ENCODE measurements around the gene ADPRHL1.
"Not testable (repeated sequence)": the region's sequence is repeated elsewhere in the genome, so short reads cannot be mapped to it uniquely, and the experiment has no call there.

The ADPRHL1 gene

DNA sequence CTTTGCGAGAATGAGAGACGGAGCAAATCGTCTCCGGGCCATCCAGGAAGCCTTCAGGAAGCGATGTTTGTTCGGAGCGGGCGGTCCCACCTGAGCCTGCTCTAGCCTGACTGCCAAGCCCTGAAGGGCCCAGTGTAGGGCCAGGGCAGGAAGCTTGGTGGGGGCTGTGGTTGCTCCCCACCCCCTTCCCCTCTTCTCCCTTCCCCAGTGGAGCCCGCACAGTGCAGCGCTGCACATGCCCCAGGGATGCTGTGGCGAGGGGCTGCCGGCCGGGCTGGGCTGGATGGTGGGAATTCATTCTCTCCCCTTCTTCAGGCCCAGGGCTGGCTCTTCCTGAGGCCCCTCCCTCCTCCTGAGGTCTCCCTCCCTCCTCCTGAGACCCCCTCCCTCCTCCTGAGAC is 82.2 kb downstream of the ADPRHL1 start:
- peak; percentile 4 for DNase-seq (ENCODE audit: low spot score)

DNA sequence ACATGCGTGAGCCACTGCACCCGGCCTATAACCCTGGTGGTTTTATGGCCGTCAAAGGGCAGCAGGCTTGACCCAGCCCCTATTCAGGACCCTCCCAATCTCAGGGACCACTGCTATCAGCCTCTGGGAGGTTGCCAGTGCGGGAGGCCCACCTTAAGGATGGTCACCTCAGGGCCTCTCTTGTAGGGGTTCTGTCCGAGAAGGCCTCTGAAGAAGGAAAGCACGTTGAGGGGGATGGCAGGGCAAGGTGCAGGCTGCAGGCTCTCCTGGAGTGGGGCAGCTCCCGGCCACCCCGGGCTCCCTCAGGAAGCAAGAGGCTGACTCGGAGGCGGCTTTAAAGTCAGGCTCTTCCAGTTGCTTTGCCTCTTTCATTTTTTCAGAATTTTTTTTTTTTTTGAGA is 83.4 kb downstream of the ADPRHL1 start:
- peak; percentile 4 for DNase-seq (ENCODE audit: low spot score)

DNA sequence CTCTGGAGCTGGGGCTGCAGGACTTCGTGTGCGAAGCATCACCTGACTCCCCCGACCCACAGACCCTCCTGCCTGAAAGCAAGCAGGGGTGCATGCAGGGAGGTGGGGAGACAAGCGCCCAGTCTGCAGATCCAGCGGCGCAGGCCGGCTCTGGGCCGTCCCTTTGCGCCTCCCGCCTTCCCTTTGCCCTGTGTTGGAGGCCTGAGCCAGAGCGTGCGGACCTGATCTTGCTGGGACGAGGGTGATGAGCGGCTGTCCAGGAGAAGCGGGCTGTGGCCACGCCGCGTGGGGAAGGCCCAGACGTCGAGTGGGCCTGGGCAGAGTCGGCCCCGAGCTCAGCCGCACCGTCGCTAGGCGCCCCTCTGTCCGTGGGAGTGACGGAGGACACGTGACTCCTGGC is 84.1 kb downstream of the ADPRHL1 start:
- no peak for DNase-seq (ENCODE audit: low spot score)

DNA sequence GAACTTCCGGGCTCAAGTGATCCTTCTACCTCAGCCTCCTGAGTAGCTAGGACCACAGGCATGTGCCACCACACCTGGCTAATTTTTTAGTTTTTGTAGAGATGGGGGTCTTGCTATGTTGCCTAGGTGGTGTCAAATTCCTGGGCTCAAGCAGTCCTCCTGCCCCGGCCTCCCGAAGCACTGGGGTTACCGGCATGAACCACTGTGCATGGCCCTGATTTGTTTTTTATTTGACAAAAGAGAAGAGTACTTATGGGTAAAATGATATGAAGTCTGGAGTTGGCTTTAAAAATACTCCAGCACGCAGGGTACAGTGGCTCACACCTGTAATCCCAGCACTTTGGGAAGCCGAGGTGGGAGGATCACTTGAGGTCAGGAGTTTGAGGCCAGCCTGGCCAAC is 84.9 kb downstream of the ADPRHL1 start:
- not testable (repeated sequence) for DNase-seq (ENCODE audit: low spot score)

DNA sequence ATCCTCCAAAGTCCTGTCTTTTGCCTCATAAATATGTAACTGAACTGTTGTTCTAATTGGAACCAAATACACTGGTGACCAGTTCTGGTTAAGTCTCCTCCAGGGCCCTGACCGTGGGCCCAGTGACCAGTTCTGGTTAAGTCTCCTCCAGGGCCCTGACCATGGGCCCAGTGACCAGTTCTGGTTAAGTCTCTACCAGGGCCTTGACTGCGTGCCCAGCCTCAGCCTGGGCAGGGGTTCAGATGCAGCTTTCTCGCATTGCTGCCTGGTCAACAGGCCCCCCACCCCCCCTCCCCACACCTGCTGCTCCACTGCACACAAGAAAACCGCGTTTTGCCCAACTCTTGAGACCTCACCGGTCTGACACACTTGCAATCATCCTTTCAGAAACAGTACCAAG is 85.5 kb downstream of the ADPRHL1 start:
- DNase-seq (ENCODE audit: low spot score) = no peak

DNA sequence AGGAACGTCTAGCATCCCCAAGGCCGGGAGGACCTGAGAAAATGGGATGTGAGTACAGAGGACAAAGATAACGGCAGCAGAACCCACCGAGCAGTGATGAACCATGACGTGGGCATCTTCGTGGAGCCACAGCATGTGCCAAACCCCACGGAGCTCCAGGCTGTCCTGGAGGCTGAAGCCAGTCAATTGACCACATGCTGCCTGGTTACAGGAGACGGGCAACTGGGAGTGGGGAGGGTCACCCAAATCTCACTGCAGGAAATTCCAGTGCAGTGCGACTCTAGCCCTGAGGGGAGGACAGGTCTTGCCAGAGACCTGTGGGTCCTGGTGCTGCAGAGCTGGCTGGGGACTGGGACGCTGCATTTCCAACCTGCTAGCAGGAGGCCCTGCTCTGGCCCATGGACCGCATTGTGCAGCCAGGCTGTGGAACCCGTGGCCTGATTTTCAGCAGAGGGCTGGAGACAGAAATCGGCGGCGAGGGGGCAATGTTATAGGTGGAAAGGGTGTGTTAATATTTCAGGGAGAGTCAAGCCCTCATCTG is 86.2 kb downstream of the ADPRHL1 start:
- DNase-seq (ENCODE audit: low spot score) = no peak

DNA sequence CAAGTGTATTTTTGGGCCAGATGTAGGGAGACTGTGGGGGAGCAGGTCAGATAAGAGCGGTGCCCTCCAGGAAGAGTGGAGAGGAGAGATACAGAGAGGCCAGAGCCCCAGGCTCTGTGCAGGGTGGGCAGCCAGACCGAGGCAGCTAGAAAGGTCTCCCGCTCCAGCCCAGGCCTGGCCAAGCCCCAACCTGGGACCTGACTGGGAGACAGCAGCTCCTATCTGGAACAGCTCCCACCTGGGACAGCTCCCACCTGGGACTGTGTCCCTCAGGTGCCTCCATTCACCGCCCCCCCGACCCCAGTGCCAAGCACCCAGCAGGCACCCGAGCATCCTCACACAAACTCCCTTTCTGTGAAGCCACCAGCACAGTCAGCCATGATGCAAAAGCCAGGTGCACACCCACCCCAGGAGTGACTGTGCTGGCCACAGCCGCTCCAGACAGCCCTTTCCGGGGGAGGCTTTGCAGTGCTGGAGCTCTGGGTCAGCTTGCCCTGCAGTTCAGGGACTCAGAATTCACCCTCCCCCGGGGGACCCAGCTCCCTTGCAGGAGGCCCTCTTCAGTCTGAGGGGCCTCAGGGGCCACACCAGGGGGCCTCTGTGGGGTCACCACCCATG is 87.2 kb downstream of the ADPRHL1 start:
- DNase-seq (ENCODE audit: low spot score) = no peak

DNA sequence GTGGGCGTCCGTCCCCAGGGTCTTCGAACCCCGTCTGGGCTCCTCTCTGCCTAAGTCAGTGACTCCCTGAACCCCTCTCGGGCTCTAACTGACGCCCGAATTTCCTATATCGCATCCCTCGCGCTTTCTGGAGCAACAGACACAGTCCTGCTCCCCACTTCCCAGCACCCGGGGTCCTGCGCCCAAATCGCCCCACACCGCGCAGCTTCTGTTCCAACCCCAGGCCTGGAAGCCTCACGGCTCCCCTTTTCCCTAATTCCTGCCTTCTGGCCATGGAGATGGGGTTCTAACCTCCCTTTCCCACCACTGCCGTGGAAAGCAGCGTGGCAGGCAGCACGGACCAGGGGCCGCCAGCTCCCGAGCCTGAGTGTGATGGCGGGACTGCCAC is 87.7 kb downstream of the ADPRHL1 start:
- no peak for DNase-seq (ENCODE audit: low spot score)

DNA sequence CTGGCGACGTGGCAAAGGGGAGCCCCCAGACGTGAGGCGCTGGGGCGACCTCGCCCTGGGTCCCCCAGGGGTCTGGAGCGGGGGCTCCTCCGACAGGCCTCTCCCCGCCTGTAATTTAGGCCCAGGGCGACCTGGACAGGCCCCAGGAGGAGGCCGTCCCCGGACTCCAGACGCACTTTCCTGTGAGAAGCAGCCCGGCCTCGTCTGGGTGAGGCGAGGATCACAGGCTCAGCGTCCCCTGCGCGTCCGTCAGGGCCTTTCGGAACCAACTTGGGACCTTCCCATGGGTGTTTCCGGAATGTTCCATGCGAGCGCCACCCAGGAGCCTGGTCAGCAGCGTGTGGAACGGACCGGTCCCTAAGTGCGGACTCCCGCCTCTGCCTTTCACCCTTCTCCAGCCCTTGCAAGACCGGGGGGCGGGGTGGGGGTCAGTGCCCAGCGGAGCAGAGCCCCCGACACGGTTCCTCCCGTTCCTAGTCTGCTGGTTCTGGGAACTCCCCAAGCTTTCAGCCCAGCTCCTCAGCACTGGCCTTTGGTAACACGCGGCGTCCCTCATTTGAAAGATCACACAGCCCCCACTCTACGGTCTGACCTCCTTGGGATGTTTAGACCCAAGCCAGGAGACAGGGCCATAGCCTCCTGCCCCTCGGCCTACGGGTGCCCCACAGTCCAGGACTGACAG is 88.2 kb downstream of the ADPRHL1 start:
- peak; percentile 44 for DNase-seq (ENCODE audit: low spot score)

DNA sequence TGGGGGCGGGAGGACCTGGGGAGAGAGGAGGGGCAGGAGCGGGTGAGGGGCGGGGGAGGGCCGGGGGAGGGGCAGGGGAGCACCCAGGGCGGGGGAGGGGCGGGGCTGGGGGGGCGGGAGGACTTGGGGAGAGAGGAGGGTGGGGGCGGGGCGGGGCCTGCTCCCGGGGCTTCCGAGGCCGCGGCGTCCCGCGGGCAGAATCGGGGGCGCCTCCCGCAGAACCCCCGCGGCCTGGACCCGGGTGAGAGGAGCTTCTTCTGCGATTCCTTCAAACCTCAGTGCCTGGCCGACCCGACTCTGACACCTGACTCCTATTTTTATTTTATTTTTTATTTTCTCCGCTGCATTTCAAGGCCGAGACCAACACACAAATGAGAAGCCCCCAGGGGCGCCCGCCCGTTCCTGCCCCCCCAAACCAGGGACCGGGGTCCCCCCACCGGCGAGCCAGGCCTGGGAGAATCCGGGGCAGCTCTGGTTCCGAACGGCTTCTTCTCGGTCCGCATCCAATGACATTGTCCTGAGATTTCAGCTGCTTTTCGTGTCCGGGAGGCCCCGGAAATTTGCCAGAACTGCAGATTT is 88.9 kb downstream of the ADPRHL1 start:
- peak; percentile 60 for DNase-seq (ENCODE audit: low spot score)

DNA sequence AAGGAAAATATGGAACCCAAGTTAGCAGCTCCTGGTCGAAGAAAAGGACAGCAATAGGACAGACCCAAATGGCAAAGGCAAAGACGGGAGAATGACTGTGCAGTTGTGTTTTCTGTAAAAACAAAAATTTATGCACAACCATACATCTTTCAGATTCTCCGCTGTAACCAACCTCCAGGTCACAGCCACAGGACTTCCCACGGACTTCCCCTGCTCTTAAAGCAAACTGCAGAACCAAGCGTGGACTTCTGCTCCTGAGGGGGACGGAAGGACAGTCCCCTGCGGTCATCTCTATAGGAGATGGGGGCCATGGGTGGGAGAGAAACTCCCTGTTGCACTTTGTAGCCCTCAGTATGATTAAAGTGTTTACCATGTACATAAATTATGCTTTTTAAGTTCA is 91.9 kb downstream of the ADPRHL1 start:
- no peak for DNase-seq (ENCODE audit: low spot score)

DNA sequence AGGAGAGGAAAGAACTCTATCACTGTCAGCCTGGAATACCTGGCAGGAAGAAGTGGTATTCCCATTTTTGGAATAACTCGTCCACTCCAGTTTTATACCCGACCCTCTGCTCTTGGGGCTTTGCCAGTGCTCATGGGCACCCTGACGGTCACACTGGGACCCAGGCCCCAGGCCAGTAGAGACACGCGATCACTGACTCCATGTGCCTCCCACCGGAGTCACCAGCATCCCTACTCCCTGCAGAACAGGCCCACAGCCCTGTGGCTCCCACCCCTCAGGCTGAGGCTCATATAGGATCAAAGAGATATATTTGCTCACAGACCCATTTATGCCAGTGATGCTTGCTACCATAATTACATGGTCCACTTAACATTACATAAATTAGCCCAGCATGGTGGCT is 92.8 kb downstream of the ADPRHL1 start:
- no peak for DNase-seq (ENCODE audit: low spot score)

DNA sequence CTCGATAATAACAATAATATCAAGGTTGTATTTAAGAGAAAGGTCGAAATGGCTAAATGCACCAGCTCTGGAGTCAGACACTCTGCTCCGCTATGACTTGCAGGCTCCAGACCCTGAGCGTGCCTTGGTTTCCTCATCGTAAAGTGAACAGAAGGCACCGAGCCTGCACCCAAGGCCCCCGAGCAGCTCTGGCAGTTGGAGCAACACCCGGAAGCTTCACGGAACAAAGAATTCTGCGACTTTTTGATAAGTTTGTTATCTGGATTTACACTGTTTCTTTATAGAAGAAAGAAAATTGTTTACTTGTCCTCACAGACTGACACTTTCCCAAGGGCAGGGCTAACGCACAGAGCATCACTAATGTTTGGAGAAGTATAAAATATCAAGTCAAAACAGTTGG is 93.7 kb downstream of the ADPRHL1 start:
- no peak for DNase-seq (ENCODE audit: low spot score)

DNA sequence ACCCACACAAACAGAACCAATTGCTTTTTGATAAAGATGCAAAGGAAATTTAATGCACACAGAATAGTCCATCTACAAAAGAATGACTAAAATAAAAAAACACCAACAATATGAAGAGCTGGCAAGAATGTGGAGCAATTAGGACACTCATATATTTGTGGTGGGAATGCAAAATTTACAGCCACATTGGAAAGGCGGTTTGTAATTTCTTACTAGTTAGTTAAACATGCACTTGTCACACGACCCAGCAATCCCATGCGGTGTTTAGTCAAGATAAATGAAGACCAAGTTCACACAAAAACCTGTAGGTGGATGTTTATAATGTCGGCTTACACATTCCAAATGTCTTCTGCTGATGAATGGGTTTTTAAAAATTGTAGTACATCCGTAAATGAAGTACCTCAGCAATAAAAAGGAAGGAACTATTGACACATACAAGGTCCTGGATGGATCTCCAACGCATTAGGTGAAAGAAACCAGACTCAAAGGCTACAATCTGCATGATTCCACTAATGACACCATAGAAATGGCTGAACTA is 94.6 kb downstream of the ADPRHL1 start:
- no peak for DNase-seq (ENCODE audit: low spot score)

DNA sequence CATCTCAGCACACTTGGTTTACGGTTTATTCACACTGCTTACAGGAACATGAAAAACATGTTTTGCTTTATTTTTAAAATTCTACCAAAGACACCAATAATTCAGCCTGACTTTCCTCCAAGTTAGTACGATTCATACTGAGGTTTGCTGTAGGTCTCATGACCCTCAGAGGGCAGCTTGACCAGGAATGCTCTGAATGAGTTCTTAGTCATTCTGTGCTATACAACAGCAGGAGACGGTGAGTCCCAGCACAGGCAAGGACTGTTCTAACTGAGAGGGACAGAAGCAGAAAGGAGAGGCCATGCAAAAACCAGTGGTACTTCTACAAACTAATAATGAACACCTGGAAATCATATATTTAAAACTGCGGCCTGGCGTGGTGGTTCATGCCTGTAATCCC is 95.8 kb downstream of the ADPRHL1 start:
- peak; percentile 67 for DNase-seq (ENCODE audit: low spot score)

DNA sequence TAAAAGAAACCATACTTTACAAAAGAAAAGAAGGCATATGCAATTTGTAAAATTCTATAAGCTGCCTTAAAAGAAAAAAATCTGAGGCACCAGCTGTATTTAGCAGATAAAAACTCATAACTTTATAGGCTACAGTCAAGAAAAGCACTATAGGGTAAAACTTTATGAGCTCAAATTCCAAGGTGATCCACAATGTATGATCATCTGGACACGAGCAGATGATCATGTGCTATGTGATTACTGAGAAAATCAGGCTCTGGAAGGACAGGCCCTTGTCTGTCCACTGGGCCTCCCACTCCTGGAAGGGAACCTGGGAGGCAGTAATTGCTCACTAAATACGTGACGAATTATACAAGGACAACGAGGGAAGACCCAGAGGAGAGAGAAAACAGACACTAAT is 96.7 kb downstream of the ADPRHL1 start:
- no peak for DNase-seq (ENCODE audit: low spot score)

DNA sequence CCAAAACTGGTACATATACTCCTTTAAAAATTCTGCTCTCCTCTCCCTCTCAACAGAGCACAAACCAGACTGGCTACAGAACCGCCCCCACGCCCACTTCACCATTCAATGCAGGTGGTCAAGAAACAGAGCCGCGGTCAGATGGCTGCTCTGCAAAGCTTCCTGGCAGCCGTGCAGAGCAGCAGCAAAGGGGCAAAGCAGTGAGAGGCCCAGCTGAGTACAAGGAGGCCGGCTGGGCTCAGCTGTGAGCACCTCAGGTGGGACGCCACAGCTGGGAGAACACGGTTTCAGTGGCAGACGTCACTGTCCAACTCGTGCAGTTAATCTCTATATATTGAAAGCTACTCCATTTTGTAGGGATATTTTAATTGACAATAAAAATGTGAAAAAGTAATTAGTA is 97.7 kb downstream of the ADPRHL1 start:
- no peak for DNase-seq (ENCODE audit: low spot score)

DNA sequence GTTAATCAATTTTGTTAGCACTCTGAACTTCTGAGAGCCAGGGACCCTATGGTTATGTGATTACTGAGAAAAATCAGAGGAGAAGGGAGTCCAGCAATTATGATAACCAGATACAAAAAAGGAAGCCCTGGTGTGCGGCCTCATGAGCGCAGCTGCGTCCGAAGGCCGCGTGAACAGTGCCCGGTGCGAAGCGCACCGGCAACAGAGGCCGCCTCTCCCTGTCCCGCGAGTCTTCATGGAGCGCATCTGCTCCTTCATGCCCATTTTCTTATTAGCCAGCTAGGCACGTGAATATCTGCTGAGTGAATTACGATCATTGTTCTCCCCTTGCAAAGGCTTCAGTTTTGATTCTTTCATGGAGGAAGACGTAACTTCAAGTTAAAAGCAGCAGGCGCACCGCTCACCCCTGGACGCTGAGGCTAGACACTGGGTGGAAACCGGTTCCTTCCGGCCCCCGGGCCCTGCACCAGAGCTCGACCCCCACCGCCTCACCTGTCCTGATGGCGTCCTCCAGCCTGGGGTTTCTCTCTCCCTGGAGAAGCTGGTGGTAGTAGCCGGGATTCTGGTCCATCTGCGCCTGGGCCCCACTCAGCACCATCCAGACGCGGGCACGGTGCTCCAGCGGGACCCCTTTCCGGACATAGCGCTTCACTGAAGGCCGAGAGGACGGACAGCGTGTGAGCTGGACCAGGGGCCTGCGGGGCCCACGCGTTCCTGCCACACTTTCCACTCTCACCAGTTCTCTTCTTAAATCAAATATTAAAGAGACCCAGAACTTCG is 98.3 kb downstream of the ADPRHL1 start:
- DNase-seq (ENCODE audit: low spot score) = no peak

DNA sequence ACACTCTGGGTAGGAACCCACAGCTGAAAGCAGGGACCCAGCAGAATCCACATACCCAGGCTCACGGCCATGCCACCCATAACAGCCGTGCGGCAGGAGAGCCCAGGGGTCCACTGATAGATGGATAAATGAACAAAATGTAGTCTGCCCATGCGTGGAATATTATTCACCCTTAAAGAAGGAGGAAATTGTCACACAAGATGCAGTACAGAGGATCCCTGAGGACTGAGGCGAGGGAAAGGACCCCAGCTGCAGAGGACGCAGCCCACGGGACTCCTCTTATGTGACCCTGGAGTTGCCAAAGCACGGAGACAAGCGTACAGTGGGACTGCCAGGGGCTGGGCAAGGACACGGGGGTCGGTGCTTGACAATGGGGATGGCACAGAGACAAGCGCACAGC is 100.0 kb downstream of the ADPRHL1 start:
- no peak for DNase-seq (ENCODE audit: low spot score)

DNA sequence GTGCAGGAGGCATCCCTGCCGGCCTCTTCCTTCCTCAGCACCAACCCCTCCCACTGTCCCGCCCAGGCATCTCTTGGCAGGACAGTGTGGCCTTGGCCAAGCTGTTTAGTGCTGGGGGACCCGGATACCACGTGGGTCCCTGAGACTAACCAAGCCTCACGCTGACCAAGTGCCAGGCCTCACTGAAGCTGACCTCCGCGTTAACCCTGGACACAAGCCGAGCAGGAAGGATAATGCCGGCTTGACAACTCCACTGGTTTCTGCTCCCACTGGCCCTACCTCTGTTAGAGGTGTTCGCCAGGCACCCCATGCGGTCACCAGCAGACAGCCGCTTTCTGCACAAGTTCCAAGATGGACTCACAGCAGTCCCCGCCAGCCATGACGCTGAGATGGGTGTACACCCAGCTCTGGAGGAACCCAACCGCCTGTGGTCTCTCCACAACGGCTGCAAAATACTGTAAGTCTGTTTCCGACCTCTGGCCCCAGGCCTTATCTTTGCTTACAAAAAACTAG is 101.7 kb downstream of the ADPRHL1 start:
- DNase-seq (ENCODE audit: low spot score) = no peak

DNA sequence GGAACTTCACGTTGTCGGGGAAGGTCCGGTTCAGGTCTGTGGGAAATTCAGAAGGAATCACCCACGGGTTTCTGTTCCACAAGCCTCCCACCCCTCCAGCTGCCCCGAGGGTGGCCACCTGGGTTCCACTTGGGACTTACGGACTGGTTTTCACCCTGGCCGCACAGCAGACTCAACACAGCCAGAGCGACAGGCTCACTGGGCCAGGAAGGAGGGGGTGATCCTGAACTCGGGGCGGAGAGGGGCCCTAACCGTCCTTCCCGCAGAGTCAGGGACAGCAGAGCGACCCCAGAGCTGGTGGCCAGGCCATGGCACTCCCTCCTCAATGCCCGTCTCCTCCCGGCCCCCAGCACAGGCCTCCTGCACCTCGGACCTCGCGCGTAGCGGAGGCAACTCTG is 102.4 kb downstream of the ADPRHL1 start:
- no peak for DNase-seq (ENCODE audit: low spot score)

Measured in AG20443 (cell line).